GM19463 (cell line): ENCODE measurements around the gene ACADL.
"Not testable (repeated sequence)": the region's sequence is repeated elsewhere in the genome, so short reads cannot be mapped to it uniquely, and the experiment has no call there.

Source experiments
- ATAC-seq: cut with Tn5 transposase; IDR thresholded peaks from one replicate; pipeline ENCODE4 v1.9.1; 2021; ENCODE audit warnings: mild to moderate bottlenecking, moderate library complexity; ENCODE audit not compliant: unreplicated experiment

The ACADL gene

DNA sequence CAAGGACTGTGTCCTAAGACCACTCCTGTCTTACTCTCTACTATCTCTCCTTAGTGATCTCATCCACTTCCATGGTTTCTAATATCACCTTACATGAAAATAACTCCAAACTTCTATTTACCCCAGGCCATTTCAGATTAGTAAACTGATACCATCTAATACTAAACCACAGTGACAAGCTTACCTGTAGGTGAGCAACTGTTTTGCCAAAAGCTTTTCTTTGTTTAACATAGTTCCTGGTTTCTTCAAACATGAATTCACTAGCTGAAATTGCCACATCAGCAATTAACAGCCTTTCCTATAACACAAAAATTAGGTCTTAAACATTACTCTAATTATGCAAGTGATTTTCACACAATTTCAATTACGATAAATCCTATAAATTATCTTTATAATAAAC is 22.1 kb downstream of the ACADL start:
- ATAC-seq, result no peak

DNA sequence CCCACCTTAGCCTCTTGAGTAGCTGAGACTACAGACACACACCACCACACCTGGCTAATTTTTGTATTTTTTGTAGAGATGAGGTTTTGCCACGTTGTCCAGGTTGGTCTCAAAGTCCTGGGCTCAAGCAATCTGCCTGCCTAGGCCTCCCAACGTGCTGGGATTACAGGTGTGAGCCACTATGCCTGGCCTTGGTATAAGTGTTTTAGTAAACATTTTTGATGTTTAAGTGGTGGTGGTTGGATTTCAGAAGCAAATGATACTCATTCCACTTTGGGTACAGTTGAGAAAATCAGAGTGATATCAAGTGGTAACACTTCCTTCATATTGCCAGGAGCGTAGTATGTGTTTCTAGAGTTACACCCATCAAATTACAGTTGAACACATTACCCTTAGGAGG is 25.4 kb downstream of the ACADL start:
- no peak for ATAC-seq

DNA sequence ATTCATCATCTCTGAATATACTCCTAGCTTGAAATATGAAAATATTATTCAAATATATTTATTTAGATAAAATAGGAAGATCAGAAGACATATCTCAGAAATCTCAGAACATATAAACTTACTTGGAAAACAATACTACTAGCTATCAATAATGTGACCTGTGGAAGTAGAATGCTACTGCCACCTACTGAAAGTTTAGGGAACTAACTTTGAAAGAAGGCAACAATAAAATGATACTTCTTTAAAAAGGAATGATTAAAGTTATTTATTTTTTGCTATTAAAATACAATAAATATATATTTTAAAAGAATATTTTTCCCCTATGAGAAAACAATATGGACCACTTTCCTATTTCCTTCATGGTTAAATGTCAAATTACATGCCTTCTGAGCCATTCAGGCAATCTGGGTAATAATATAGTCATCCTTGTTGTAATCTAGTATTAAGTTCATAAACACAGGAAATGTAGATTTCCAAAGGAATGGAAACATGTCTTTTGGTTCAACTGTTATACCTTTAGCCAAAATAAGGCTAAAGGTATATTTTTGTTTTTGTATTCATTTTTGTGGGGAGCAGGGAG is 26.0 kb downstream of the ACADL start:
- ATAC-seq, result no peak

DNA sequence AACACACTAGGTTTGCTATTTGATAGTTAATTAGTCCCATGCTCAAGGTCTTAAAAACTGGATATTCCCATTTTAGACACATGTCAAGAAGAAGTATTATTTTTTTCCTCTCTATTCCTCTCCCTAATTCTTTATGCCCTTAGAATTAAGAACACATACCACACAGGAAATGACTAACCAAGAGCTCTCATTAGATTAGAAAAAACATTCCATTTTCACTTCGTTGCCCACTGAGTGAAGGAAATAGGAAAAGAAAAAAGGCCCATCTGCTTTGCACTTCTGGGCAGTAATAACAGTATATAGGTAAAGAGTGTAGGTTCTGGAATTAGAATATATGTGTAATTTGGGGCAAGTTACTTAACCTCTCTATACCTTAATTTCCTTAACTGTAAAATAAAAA is 26.9 kb downstream of the ACADL start:
- ATAC-seq, result no peak

DNA sequence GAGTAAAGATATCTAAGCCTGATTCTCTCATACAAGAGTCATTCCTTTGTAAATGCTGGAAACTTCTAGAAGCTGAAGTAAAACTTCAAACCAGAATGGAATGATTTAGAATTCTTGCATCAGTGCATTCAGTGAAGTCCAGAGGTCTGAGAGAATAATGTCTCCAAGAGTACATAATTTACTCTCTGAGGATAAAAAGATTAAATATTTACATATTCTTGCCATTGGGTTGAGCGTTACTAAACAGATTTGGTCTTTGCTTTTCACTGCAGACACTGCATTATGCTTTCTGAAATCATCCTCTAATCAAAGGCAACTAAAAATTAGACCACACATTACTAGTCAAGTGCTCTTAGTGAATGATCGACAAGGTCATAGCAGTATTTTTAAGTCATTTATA is 27.5 kb downstream of the ACADL start:
- no peak for ATAC-seq

DNA sequence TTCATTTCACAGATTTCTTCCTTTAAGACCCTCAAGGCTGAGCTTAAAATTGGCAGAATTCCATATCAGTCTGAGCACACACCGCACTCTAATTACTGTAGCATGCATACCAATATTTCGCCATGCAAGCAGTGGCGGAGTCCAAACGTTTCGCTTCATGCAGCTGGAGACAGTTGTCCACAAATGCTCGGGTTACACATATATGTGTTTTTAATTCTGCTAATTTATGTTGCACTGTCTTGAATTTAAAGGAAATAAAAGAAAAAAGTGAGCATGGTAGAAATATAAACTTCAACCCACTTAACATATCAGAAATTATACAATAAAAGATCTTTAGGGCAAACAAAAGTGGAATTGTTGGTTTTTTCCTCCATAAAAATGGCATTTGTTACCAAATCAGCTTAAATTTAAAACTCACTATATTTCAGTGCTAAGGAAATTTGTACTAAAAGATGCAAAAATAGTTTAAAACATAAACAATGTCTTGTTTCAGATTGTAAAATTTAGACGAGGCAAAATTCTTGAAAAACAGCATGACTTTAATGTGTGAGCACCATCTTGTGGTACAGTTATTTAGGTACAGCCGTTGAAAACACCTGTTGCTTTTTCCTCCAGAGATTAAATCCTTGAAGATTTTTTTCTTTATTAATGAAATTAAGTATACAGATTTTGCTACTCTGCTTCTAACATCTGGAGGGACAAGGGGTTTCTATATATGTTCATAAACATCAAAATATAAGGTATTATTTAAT is 30.0 kb downstream of the ACADL start:
- ATAC-seq, result no peak

DNA sequence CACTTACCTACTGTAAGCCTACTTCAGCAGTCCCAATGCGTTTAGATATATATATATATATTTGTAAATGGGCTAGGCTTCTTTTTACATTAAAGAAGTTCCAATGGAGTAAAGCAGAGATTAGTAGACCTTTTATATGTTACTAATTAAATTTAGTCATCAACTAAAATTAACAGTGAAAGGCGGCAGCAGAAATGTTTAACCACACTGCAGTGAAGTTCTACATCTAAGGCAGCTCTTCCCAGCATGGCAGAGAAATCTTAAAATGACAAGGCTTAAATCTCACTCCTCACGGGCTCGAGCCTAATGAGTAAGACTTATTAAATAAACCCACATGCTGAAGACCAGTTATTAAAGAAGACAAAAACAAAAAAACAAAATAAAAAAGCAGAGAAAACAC is 34.9 kb downstream of the ACADL start:
- peak; percentile 64 for ATAC-seq

DNA sequence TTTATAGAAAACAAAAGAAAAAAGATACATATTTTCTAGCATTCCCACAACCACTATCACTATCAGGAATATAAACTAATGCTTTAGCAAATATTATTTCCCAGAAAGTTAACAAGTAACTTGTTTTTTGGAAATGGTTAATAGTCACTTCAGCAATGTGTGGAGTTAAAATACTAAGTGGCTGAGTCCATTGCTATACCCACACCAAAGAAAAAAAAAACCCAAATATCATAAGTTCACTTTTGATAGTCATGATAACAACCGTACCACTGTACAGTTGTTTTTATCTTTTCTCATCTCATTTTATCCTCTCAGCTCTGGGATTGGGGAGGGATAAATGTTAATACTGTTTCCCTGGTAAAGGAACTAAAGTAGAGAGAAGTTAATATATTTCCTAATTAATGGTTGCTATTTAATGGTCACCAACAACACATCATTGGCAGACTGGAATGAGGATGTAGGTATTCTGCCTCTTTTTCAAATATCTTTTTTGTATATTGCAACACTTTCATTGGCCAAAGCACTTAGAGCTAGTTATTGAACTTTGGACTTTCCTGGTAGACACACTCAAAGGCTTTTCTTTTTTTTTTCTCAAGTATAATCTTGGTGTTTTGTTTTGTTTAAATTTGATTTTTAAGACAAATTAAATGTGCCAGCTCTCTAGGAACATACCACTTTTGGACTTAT is 35.7 kb downstream of the ACADL start:
- ATAC-seq, result peak; percentile 45

DNA sequence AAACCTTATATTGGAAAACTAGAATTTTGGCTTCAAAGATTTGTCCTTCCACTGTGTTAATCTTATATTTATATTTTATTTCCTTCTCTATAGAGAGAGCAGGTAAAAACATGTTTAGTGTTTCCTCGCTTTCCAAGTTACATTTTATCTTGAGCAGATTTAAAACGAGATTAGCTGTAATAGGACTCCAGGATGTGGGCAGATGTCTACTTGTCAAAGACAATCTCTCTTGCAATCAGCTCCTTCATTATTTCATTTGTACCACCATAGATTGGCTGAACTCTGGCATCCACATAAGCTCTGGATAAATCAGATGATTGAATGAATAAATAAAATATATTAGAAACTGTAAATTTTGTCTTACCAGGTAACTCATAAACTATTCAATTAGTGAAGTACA is 36.5 kb downstream of the ACADL start:
- ATAC-seq, result no peak

DNA sequence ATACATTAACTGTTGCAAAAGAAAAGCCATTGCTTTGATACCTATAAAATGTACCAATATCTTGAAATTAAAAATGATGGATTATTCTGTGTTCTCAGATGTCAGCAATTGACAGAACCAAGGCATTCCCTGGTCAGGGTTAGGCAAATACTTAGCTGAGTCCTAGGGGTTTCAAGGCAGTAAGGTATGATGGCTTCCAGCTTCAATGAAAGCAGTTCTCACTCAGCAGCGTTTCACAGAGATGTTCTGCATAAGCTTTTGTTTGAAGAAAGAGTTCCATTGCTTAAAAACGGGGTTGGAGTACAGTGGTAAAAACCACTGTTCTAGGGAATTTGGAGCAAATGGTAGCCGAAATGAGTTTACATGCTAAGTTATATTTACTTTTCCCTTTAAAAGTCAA is 37.1 kb downstream of the ACADL start:
- no peak for ATAC-seq

DNA sequence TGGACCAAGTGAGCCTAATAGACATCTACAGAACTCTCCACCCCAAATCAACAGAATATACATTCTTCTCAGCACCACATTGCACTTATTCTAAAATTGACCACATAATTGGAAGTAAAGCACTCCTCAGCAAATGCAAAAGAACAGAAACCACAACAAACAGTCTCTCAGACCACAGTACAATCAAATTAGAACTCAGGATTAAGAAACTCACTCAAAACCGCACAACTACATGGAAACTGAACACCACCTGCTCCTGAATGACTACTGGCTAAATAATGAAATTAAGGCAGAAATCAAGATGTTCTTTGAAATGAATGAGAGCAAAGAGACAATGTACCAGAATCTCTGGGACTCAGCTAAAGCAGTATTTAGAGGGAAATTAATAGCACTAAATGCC is 41.3 kb downstream of the ACADL start:
- not testable (repeated sequence) for ATAC-seq

DNA sequence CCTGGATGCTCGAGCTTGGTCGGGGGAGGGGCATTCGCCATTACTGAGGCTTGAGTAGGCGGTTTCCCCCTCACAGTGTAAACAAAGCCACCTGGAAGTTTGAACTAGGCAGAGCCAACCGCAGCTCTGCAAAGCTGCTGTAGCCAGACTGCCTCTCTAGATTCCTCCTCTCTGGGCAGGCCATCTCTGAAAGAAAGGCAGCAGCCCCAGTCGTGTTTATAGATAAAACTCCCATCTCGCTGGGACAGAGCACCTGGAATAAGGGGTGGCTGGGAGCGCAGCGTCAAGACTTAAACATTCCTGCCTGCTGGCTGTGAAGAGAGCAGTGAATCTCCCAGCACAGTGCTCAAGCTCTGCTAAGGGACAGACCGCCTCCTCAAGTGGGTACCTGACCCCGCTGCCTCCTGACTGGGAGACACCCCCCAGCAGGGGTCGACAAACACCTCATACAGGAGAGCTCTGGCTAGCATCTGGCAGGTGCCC is 43.6 kb downstream of the ACADL start:
- not testable (repeated sequence) for ATAC-seq

DNA sequence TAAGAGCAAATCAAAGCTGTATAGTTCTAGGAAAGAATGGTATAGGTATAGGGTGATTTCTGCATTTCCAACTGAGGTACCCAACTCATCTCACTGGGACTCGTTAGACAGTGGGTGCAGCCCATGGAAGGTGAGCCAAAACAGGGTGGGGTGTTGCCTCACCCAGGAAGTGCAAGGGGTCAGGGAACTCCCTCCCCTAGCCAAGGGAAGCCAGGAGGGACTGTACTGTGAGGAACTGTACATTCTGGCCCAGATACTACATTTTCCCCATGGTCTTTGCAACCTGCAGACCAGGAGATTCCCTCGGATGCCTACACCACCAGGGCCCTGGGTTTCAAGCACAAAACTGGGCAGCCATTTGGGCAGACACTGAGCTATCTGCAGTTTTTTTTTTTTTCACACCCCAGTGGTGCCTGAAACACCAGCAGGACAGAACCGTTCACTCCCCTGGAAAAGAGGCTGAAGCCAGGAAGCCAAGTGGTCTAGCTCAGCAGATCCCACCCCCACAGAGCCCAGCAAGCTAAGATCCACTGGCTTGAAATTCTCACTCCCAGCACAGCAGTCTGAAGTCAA is 44.1 kb downstream of the ACADL start:
- ATAC-seq, result not testable (repeated sequence)

DNA sequence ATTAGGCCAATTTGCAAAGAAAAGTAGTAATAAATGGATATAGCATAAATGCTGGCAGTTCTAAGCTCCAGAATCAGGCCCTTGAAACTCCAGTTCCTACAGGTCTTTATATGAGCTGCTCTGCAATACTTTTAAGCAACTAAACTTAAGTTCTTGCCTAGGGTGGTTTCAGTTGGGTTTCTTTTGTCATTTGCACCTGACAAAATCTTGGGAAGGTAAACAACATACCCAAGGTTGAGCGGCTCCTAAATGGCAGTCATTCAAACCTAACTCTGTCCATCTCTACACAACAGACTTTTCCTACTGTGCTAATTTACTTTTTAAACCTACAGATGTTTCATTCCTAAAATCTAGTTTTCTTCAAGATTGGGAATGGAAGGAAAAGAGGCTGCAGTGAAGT is 44.8 kb downstream of the ACADL start:
- ATAC-seq, result no peak

DNA sequence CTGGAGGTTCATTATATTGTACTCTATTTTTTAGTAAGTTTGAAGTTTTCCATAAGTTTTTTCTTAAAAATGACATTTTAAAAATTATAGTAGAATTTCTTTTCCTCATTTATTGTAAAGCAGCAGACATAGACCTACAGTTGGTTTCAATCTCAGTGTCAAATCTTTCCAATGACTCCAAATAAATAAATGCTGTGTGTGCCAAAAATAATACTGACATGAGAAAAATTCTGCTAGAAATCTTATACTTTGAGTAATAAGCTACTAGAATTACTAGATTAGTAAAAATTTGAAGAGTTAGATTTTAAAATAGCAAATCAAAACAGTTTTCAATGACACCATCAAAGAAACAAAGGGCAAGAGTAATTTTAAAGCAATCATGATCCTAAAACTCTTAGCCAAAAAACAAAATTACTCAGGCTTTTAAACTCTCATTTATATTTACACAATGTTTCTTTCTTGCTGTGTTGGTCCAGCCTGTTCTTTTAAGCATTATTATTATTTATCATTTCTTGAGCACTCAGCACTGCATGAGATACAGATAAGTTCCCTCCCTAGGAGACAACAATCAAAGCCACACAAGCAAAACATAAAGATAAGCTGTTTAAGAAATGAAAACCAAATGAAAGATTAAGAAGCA is 45.8 kb downstream of the ACADL start:
- ATAC-seq, result no peak

DNA sequence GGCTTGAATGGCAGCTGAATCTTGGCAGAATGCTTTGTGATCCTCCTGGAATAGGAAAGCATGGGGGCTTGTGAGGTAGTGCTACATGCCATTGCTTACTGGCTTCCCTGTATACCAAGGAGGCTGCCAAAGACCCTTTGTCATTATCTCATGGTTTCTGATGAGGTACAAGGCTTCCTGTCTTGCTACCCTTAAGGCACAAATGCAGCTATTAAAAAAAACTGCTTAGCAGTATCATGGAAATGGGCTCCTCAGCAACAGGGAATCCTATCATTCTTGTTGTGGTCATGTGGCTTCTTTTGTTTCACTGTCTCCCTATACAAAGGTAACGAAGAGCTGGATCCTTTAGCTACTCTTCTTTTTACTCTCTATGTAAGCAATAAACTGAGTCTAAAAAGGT is 47.5 kb downstream of the ACADL start:
- no peak for ATAC-seq

DNA sequence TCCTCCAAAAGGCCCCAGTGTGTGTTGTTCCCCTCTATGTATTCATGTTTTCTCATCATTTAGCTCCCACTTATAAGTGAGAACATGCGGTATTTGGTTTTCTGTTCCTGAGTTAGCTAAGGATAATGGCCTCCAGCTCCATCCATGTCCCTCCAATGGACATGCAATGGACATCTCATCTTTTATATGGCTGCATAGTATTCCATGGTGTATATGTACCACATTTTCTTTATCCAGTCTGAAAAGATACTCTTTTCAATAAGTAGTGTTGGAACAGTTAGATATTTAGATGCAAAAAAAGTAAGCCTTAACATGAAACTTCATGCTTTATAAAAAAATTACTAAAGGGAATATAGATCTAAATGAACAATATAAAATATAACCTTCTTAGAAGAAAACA is 48.1 kb downstream of the ACADL start:
- not testable (repeated sequence) for ATAC-seq

DNA sequence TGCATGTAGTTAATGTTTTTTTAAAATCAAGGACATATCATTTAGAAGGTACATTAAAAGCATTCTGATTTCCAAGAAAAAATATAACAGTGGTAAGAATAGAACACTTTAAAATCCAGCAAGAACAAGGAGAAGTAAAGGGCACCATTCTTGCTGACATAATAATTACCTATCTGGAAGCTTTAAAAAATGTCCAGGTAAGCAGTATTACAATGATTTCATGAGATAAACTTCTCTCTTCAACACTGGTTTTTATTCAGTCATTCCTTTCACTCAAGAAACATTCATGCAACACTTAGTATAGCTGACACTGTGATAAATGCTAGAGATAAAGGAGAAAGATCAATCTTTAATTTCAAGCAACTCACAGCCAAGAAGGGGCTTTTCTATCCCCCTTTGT is 51.2 kb downstream of the ACADL start:
- ATAC-seq, result no peak

DNA sequence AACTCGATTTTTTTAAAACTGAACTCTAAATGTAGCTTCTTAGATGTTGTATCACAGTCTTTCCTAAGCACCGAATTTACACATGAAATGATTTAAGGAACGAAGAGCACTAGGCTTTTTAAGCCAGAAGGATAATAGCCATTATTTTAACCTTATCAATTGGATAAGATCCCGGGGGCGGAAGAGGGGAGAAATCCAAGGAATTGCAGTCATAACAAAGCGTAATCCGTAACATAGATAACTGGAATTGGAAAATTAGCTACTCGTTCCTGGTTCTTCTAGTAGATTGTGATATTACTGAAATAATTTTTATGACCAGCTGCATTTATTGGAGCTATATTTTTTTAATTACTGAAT is 53.0 kb downstream of the ACADL start:
- ATAC-seq, result no peak

DNA sequence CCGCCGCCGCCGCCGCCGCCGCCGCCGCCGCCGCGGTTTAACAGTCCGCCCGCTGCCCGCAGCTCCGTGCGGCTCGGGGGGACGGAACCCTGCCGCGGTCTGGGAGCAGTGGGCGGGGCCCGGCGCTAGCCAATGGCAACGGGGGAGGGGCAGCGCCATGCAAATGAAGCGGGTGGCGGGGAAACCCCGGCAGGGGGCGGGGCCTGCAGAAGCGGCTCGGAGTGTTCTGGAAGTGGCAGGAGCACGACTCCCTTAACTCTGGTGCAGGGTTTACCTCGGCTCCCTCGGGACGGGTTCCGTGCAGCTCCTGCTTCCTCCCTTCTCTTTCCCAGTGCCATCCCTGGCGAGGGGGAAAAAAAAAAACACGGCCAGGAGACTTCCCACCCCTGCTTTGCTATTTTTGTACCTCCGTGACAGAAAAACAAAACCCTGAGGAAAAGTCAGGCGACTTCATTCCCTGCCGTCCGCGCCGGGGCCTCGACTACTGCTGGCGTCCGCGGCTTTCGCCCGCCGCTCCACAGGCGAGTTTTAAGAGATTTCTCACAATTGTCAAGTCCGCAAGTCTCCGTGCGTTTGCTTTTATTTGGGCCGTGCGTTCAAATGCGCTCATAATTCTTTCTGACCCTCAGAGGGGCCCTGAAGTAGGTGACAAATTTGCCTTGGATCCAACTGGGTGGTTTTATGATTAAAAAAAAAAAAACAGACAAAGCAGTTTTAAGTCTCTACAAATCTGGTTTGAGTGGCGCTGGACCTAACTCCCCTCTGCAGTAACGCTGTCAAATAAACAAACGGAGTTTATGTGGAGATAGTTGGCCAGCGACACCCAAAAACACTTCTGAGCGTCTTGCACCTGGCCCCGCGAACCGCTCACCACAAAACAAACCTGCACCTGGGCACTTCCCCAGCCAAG is 53.7 kb downstream of the ACADL start, which contains the start of gene KANSL1L:
Gene KANSL1L, minus strand, starts transcription at position 101 of the 910 bp plus-strand sequence. CDS start 16,827 bp downstream, outside the sequence.
- ATAC-seq, result peak; percentile 63
